GM10248 (cell line): Measurements from ENCODE around the gene MORN5.
A peak's percentile ranks its signal among the peaks of the same experiment; 100 is the strongest.

Source experiments
- CTCF ChIA-PET: fragments of 300-600 bp; sonication (Branson Sonifier 250); formaldehyde crosslinking; extraction: SDS; loops from one replicate; lab custom pipeline; 2021; ENCODE audit warnings: antibody characterized with exemption; lab: Yijun Ruan, JAX
- POLR2A ChIA-PET: fragments of 350-650 bp; sonication (Branson Sonifier 250); formaldehyde crosslinking; extraction: SDS; loops from one replicate; lab custom pipeline; 2020; ENCODE audit warnings: antibody characterized with exemption; lab: Yijun Ruan, JAX
- DNase-seq: peaks from one replicate; pipeline ENCODE4 v3.0.0; 2012; ENCODE audit errors: extremely low spot score
- CTCF ChIP-seq: IDR thresholded peaks from 2 replicates; pipeline ENCODE4 v1.5.1; 2012; ENCODE audit warnings: mild to moderate bottlenecking, low read depth; ENCODE audit errors: extremely low read depth, missing control alignments, control extremely low read depth

Gene MORN5

GRCh38 chr9:122140368-122141193, 19.1 kb upstream of the MORN5 start:
- ChIA-PET POLR2A (no interaction called here), CTCF (interaction anchor here (1.9 to 10.5 kb wide), 3 partner anchors 8 to 210 kb away, joined by 4 to 92 read pairs (median 6); no protein-coding TSS in a partner anchor)
- no peak for TF ChIP-seq CTCF
- DNase-seq: no peak

GRCh38 chr9:122141671-122142070, 18.0 kb upstream of the MORN5 start:
- ChIA-PET CTCF (interaction anchor here (1.1 kb wide), 1 partner anchor 18 kb away, joined by 3 read pairs; the partner anchor contains the start of genes MORN5 and NDUFA8), POLR2A (no interaction called here)
- DNase-seq: no peak
- no peak for TF ChIP-seq CTCF

DNA sequence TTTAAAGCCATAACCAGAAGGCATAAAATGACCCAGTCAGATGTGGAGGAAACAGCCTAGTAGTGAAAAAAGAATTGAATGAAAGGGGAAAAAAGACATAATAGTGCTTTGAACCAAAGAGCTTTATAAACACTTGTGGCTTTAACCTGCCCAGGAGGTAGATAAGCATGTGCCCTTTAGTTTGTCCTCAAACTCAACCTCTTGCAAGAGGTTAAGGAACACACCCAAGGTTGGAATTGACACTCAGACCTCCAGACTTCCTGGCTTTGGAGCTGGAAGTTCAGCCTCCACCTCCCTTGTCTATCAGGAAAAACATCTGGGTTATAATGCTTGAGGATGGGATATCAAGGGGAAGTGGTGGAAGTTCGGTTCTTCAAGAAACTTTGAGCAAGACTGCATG, 16.4 kb upstream of the MORN5 start:
- TF ChIP-seq CTCF: no peak
- DNase-seq: no peak
- POLR2A ChIA-PET: no interaction called here
- CTCF ChIA-PET: interaction anchor here (1.0 to 1.7 kb wide), 3 partner anchors 19 to 46 kb away, joined by 3 to 6 read pairs (median 6); no protein-coding TSS in a partner anchor

- no peak for DNase-seq
- no peak for TF ChIP-seq CTCF
- CTCF ChIA-PET: interaction anchor here (0.8 to 2.6 kb wide), 9 partner anchors 8 to 49 kb away, joined by 3 to 16 read pairs (median 6); partner anchors contain the start of genes MORN5 and NDUFA8
- POLR2A ChIA-PET: no interaction called here
Observed at GRCh38 chr9:122143876-122144405, 15.8 kb upstream of the MORN5 start.

GRCh38 chr9:122144836-122145591, 14.7 kb upstream of the MORN5 start:
- ChIA-PET POLR2A (no interaction called here), CTCF (interaction anchor here (0.8 to 2.7 kb wide), 12 partner anchors 9 to 206 kb away, joined by 3 to 16 read pairs (median 6); partner anchors contain the start of genes MORN5 and NDUFA8)
- no peak for DNase-seq
- TF ChIP-seq CTCF: peak; percentile 38

GRCh38 chr9:122145592-122145863, 14.2 kb upstream of the MORN5 start:
- POLR2A ChIA-PET: no interaction called here
- CTCF ChIA-PET: interaction anchor here (1.2 to 2.7 kb wide), 8 partner anchors 10 to 204 kb away, joined by 3 to 16 read pairs (median 6); partner anchors contain the start of genes MORN5 and NDUFA8

More at GRCh38 chr9:122145592-122145863, 14.2 kb upstream of the MORN5 start:
- TF ChIP-seq CTCF: no peak
- no peak for DNase-seq
